ENCODE results near the gene NOS2.

Gene NOS2

DNA sequence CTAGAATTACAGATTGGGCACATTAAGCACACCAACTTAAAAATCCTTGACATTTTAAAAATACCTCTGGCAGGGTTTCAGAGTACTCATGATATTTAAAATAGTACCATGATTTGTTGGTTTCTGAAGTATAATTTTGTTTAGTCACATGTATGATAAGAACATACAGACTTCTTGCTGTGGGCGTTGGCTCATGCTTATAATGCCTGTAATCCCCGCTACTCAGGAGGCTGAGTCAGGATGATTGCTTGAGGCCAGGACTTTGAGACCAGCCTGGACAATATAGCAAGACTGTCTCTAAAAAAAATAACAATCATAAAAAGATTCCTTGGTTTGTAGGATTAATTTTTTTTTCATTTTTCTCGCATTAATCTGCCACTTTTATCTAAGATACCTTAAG, 78.5 kb downstream of the NOS2 start:
- Histone ChIP-seq H2AFZ (ENCODE audit: low read depth) (no peak overlapping the region), H3K27me3 (ENCODE audit: insufficient read depth, low read depth) (no peaks in the 10 kb centered on the region), H3K9ac (no peak overlapping the region), H3K27ac (no peak overlapping the region), H3K4me1 (ENCODE audit: low read depth, poor library complexity, severe bottlenecking) (no peaks in the 10 kb centered on the region), H3K4me3 (IDR thresholded peaks at IDR 0.05; ENCODE audit: insufficient read depth, low read depth, low read length) (no peak overlapping the region), H3K36me3 (ENCODE audit: insufficient read depth) (no peaks in the 10 kb centered on the region), H3K4me2 (no peak overlapping the region), H3K79me2 (ENCODE audit: insufficient read depth, low read depth) (no peaks in the 10 kb centered on the region), H4K20me1 (ENCODE audit: insufficient read depth) (no peaks in the 10 kb centered on the region)
- TF ChIP-seq, protein P1, sequence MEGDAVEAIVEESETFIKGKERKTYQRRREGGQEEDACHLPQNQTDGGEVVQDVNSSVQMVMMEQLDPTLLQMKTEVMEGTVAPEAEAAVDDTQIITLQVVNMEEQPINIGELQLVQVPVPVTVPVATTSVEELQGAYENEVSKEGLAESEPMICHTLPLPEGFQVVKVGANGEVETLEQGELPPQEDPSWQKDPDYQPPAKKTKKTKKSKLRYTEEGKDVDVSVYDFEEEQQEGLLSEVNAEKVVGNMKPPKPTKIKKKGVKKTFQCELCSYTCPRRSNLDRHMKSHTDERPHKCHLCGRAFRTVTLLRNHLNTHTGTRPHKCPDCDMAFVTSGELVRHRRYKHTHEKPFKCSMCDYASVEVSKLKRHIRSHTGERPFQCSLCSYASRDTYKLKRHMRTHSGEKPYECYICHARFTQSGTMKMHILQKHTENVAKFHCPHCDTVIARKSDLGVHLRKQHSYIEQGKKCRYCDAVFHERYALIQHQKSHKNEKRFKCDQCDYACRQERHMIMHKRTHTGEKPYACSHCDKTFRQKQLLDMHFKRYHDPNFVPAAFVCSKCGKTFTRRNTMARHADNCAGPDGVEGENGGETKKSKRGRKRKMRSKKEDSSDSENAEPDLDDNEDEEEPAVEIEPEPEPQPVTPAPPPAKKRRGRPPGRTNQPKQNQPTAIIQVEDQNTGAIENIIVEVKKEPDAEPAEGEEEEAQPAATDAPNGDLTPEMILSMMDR (conservative IDR thresholded peaks at IDR 0.05; ENCODE audit: low read depth, low read length): no peak
